ENCODE measurements around the gene CPNE1.

CPNE1 gene

DNA sequence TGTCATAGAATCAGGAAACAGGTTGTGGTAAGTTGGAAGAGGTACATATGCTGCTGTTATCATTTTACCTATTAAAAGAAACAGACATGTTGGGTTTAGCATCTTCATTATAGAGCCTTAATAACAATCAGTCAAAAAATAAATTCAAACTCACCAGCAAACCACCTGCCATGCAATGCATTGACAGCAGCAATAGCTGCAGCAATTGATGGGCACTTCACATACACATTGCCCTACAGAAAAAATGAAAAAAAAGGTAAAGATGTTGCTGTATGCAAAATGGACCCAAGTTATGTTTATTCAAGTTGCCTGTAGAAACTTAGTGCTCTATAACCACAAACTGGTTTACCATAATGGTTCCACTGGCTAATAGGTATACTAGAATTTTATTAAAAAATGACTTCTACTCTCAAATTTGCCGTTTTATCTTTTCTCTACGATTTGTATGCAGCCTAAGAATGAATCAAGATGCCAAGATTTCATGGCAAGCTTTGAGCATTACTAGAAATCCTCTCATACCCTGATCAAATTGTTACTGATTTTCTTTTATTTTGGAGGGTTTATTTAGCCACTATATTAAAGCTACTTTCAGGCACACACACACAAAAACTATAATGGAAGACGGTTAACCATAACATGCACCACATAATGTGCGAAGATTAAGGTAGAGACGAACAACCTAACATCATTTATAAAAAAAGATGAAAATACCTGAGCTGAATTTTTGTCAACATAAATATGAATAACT, 40.0 kb upstream of the CPNE1 start:
- TF ChIP-seq, protein P1, sequence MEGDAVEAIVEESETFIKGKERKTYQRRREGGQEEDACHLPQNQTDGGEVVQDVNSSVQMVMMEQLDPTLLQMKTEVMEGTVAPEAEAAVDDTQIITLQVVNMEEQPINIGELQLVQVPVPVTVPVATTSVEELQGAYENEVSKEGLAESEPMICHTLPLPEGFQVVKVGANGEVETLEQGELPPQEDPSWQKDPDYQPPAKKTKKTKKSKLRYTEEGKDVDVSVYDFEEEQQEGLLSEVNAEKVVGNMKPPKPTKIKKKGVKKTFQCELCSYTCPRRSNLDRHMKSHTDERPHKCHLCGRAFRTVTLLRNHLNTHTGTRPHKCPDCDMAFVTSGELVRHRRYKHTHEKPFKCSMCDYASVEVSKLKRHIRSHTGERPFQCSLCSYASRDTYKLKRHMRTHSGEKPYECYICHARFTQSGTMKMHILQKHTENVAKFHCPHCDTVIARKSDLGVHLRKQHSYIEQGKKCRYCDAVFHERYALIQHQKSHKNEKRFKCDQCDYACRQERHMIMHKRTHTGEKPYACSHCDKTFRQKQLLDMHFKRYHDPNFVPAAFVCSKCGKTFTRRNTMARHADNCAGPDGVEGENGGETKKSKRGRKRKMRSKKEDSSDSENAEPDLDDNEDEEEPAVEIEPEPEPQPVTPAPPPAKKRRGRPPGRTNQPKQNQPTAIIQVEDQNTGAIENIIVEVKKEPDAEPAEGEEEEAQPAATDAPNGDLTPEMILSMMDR (IDR thresholded peaks at IDR 0.05) = no peak

GRCh38 chr20:35702824-35703695, 38.4 kb upstream of the CPNE1 start:
- TF ChIP-seq, protein P1 (IDR thresholded peaks at IDR 0.05) = no peak

DNA sequence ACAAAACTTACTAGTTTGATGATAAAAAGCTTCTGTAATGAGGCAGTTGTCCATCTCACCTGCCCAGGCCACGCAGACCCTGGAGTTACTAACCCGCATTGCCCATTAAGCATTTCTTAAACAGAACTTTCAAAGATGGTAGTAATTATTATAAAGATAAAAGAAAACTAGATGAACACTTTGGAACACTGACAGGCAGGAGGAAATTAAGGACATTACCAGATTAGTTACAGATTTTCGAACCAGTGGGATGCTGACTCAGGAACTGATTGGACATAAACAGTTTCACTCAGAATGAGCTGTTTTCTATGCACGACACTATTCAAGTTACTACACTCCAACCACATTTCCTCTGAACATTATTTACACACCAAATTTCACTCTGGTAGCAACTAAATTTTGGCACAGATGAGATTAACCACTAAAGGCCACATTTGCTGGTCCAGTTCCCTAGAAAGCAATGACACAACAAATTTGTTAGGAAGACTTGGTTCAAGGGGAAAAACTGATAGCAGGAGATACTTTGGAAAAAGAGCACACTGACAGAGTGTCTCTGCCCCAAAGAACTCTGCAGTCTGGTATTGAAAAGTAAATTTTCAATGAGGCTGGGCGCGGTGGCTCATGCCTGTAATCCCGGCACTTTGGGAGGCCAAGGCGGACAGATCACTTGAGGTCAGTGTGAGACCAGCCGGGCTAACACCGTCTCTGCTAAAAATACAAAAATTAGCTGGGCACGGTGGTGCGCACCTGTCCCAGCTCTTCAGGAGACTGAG, 37.5 kb upstream of the CPNE1 start:
- TF ChIP-seq, protein P1 (IDR thresholded peaks at IDR 0.05) = no peak

DNA sequence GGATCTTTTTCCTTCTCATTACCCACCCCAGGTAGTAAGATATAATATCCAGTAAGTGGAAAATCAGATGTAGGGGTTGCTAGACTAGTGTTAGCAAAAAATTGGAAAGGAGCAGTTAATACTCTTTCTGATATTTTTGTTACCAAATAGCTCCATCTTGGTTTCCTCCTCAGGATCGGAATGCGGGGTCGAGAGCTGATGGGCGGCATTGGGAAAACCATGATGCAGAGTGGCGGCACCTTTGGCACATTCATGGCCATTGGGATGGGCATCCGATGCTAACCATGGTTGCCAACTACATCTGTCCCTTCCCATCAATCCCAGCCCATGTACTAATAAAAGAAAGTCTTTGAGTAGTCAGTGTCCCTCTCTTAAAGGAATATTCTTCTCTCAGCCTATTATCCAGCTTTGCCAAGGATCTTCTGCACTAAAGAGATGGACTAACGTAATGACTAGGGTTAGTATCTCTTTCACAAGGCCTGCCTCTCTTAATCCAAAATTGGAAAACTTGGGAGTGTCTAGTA, 36.0 kb upstream of the CPNE1 start:
- TF ChIP-seq, protein P1 (IDR thresholded peaks at IDR 0.05) = no peak

DNA sequence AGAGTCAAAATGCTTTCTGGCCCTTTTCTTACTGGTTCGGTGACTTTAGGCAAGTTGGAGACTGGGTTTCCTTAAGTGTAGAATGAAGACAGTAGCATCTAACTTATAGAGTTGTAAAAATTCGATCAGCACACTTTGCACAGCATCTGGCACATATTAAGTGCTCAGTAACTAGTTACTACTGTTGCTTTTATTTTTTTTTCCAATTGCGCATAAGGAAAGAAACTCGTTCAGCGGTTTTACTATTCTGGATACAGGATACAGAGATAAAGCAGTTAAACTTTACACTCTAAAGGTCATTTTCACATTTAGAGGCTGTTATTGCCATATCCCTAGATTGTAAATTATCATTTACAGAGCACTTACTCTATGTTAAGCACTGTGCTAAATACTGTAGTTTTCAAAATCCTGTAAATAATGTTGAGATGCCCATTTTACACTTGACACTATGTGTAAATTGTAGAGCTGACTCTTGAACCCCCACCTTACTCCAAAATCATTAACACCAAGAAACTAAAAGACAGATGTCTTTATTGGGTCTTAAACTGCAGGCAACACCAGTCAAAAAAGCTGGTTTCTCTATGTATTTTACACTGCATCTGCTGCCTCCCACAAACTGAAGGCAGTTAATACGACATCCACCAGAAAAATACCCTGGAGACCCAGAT, 35.4 kb upstream of the CPNE1 start:
- TF ChIP-seq, protein P1 (IDR thresholded peaks at IDR 0.05) = no peak

DNA sequence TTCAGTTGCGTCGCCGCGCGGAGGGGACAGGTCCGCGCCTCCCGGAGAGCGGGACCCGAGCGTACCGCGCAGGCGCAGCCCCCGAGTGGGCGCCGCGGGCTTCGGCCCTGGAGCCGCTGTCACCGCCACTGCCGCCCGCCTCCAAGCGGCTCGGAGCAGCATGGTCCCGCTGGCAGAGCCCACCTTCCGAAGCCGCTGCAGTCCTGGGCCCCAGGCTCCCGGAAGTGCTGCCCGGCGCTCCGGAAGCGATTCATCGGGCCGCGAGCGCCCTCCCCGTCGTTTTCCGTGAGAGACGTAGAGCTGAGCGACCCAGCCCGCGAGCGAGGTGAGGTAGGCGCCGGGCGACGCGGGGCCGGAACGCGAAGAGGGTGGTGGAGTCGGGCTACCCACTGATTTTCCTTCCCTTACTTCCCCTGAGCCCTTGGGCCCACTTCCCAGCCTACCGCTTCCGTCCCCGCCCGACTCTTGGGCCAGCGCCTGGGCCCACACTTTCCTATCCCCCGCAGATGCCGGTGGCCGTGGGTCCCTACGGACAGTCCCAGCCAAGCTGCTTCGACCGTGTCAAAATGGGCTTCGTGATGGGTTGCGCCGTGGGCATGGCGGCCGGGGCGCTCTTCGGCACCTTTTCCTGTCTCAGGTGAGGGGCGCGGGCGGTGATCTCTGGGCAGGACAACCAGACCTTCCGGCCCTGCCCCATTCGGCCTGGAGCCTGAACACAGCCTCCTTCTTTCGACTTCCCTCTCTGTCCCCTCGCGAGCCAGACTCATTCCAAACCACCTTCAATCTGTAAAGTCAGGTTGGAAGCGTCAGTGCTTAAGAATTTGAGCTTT, 34.6 kb upstream of the CPNE1 start, which contains the start of the genes NFS1 and ROMO1:
Gene NFS1 (minus strand): TSS at position 226 of the 830 bp plus-strand sequence. CDS start 64 bp downstream, at position 162.
Gene ROMO1 (plus strand): TSS at position 279 of the 830 bp plus-strand sequence. CDS start 228 bp downstream, at position 507.
- TF ChIP-seq, protein P1 (IDR thresholded peaks at IDR 0.05) = 0 out of 2 replicates have a peak, but pooled peaks have one; percentile 20

Data from LNCAP (cell line).